Activated CD4-positive, alpha-beta T cell treated with anti-CD3 and anti-CD28 coated beads, Interleukin-2, Interleukin-6, amounts not matched to agents 100 ng/mL and 50 ng/mL, durations not matched to agents 16 hours and 8 hours (primary cell): ENCODE results near the gene CAMTA1.

Experiments
- DNase-seq: peaks from one replicate; pipeline ENCODE4 v3.0.0-alpha.2; 2020

Gene CAMTA1

GRCh38 chr1:7174980-7175906 is 390.0 kb downstream of the CAMTA1 start:
- no peak for DNase-seq

- DNase-seq = no peak
Observed at GRCh38 chr1:7177021-7177420, 391.8 kb downstream of the CAMTA1 start.

GRCh38 chr1:7177438-7178146 is 392.3 kb downstream of the CAMTA1 start:
- DNase-seq = no peak

GRCh38 chr1:7178336-7178735 is 393.1 kb downstream of the CAMTA1 start:
- DNase-seq = no peak

- DNase-seq = no peak
Observed at GRCh38 chr1:7178741-7179140, 393.5 kb downstream of the CAMTA1 start.

GRCh38 chr1:7185721-7186120 is 400.5 kb downstream of the CAMTA1 start:
- no peak for DNase-seq

GRCh38 chr1:7186382-7187111 is 401.3 kb downstream of the CAMTA1 start:
- DNase-seq = no peak

GRCh38 chr1:7187112-7187493 is 401.8 kb downstream of the CAMTA1 start:
- no peak for DNase-seq

- DNase-seq = no peak
Observed at GRCh38 chr1:7190261-7190660, 405.0 kb downstream of the CAMTA1 start.

GRCh38 chr1:7192453-7192852 is 407.2 kb downstream of the CAMTA1 start:
- DNase-seq = no peak

GRCh38 chr1:7196036-7196911 is 411.0 kb downstream of the CAMTA1 start:
- DNase-seq = no peak

GRCh38 chr1:7198664-7199063 is 413.4 kb downstream of the CAMTA1 start:
- no peak for DNase-seq

GRCh38 chr1:7199077-7199779 is 414.0 kb downstream of the CAMTA1 start:
- no peak for DNase-seq

GRCh38 chr1:7207875-7208646 is 422.8 kb downstream of the CAMTA1 start:
- DNase-seq = peak; percentile 59

- DNase-seq = no peak
Observed at GRCh38 chr1:7208647-7209180, 423.5 kb downstream of the CAMTA1 start.

GRCh38 chr1:7209336-7209735 is 424.1 kb downstream of the CAMTA1 start:
- no peak for DNase-seq

GRCh38 chr1:7218210-7218832 is 433.1 kb downstream of the CAMTA1 start:
- DNase-seq = peak; percentile 52

GRCh38 chr1:7219031-7219430 is 433.8 kb downstream of the CAMTA1 start:
- no peak for DNase-seq

- DNase-seq = no peak
Observed at GRCh38 chr1:7220007-7220406, 434.8 kb downstream of the CAMTA1 start.

- no peak for DNase-seq
Observed at GRCh38 chr1:7220712-7221252, 435.5 kb downstream of the CAMTA1 start.
